HL-60/S4 (cell line): Measurements from ENCODE around the gene TFF1.

Source experiments
- in situ Hi-C: fragments of 300-500 bp; cut with MboI; formaldehyde crosslinking; loops from 2 replicates; pipeline ENCODE4 v1.14.3; 2022; ENCODE audit warnings: low sequenced_read_pairs

Gene TFF1

DNA sequence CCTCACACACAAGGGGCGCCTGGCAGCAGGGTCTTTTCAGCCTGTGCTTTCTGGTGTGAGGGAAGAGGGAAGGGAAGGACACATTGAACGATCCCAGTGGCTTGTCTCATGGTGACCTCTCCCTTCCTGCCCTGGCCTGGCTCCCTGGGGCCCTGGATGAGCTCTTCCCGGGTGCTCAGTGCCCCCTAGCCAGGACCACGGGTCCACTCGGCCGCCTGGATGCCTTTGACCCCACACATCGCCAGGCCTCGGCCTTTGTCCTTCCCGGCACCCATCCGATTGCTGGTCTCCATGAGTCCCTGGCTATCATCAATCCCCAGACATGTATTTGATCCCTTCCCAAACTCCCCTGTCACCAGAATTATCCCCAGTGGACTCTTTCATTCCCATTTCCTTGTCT, 45.1 kb downstream of the TFF1 start:
- in situ Hi-C loops, result loop anchor here (10.0 kb wide), 1 partner anchor 54 kb away; no protein-coding TSS in a partner anchor

DNA sequence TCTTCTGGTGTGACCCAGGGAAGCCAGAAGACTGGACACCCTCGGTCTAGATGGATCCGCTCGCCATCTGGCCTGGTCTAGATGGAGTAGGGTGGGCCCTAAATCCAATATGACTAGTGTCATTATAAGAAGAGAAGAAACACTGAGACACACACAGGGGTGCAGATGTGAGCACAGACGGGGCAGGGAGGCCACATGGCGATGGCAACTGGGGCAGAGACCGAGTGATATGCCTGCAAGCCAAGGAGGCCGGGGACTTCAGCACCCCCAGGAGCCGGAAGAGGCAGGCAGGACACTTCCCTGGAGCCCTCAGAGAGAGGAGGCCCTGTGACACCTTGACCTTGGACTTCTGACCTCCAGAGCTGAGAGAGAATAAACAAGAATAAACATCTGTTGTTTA, 45.5 kb downstream of the TFF1 start:
- in situ Hi-C loops, result loop anchor here (10.0 kb wide), 1 partner anchor 54 kb away; no protein-coding TSS in a partner anchor

DNA sequence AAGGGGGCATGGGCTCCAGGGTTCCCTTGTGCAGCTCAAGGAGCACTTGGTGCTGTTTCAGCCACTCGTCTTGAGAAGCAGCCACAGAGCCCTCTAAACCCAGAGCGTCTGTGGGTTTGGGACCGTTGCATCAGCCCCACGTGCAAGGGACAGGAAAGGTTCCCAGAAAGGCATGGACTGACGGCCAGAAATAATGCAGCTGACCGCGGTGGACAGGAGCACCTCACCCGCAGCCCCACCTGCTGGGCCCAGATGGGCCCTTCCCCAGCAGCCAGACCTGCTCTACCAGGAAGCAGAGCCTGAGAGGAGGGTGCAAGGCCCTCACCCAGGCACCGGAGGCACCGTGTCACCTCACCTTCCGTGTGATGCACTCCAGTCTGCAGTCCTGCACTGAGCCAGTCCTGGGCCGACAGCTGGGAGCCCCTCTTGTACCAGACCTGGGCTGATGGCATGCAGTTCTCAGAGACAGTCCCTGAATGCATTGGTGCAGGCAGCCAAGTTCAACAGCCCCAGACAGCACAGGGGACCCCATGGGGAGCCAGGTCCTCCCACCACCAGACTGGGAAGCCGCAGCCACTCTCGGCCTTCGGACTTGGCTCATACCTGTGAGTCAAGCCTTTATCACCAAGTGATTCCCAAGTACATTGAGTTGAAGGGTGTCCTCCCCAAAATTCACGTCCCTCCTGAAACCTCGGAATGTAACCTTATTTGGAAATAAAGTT, 46.3 kb downstream of the TFF1 start:
- in situ Hi-C loops, result loop anchor here (10.0 kb wide), 1 partner anchor 55 kb away; no protein-coding TSS in a partner anchor

DNA sequence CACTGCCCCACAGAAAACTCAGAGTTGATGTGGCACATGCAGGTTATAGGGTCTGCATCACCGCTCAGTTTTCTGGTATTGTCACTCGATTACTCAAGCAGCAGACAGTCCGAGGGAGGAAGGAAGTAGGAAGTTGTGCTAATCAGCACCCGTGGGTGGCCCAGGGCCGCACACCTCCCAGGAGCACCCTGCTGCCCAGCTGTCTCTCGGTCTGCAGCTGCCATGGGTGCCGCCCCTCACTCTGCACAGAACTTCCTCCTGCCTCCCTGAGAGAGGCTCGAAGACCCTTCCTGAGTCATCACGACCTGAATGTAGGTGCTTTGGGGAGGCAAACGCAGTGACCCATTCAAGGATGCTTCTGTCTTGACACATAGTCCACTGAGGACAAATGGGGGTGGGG, 47.0 kb downstream of the TFF1 start:
- in situ Hi-C loops, result no loop called here

DNA sequence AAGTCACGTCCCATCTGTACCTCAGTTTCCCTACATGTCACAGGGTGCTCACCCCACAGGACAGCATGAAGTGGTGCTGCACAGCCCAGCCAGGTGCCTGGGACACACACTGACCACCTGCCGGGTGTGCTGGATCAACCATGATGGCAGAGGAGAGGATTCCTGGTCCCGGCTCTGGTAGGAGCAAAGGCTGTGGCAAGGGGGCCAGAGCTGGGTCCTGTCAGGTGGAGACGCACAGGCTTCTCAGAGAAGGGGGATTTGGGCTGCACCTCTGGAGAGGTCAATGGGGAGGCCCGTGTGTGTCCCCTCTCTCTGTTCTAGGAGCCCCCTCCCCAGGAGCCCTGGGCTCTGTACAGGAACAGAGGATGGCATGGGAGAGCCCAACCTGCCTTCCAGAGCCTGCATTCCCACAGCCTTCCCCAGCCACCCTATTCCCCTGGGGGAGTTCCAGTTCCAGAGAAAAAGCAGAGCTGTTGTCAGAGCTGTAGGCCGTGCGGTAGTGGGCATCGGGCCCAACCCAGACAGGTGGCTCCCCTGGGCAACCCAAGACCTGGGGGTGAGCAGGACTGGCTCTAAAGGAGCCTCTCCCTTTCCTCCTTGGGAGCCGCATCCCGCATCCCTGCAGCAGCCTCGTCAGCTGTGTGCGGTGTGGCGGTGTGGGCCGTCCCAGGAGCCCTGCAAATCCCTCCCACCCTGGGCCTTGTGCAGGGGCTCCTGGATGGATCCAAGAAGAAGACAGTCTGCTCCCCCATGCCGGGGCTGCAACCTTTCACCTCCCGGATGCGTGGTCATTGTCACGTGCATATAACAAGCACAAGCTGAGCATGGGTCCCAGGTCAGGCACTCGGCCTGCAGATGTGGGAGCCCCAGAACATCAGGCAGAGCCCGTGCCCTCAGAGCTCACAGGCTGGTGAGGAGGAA, 48.2 kb downstream of the TFF1 start:
- in situ Hi-C loops, result no loop called here

DNA sequence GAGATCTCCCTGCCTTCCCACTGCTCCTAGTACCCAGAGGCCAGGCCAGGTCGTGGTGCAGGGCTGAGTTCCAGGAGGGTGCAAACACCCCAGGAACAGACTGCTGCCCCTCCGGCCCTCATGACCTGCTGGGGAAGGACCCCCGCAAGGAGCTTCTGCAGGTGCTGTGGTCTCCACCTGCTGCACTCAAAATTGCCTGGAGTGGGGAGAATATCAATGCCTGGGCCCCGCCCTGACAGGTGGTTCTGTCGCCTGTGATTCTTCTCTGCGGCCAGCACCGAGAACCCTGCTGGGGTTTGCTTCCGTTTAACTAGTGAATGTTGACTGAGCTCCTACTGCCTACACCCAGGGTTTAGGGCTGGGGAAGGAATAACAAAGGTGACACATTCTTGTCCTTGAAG, 49.0 kb downstream of the TFF1 start:
- in situ Hi-C loops, result no loop called here

DNA sequence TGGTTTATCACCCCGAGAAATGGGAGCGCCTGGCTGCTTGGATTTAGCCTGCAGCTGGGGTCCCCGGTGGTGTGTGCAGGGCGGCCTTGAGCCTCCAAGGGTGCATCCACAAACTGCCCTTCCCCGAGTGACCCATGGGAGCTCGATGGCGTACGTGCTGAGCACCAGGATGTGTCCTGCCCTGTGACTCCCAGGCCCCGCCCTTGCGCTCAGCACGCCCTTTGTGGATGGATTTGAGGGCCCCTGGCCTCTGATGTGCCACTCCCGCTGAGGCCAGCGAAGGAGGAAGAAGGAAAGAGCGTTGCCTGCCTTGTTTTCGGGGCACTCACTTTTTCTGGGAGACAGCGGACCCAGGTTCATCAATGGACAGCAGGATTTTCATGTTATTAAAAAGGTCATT, 49.4 kb downstream of the TFF1 start:
- in situ Hi-C loops, result no loop called here

DNA sequence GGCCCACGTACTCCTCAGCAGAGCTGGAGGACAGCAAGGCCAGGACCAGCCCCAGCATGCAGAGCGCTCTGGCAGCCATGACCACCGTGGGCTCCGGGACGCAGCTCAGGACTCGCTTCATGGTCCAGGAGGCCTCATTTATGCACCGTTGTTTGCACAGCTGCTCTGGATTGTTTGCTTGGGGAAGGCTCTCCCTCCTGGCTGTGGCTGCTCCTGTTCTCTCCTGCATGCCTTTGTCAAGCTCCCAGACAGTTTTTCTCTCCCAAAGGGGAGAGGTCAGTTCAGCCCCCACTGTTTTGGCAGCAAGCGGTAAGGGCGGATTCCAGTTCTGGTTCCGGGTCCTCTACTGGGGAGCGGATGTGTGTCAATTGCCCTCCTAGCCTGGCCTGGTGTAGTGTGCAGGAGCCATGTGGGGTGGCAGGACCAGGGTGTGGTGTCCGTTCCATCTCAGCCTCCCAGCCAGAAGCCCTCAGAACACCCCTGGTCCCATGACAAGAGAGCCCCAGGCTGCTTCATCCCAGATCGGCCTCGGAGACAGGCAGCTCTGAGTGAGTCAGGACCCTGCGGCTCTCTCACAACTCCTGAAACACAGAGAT, 50.9 kb downstream of the TFF1 start, which contains the start of gene TFF3:
TSS of gene TFF3 (minus strand) at position 114 of the 596 bp plus-strand sequence. CDS start at position 79, 35 bp downstream.
- in situ Hi-C loops, result no loop called here

DNA sequence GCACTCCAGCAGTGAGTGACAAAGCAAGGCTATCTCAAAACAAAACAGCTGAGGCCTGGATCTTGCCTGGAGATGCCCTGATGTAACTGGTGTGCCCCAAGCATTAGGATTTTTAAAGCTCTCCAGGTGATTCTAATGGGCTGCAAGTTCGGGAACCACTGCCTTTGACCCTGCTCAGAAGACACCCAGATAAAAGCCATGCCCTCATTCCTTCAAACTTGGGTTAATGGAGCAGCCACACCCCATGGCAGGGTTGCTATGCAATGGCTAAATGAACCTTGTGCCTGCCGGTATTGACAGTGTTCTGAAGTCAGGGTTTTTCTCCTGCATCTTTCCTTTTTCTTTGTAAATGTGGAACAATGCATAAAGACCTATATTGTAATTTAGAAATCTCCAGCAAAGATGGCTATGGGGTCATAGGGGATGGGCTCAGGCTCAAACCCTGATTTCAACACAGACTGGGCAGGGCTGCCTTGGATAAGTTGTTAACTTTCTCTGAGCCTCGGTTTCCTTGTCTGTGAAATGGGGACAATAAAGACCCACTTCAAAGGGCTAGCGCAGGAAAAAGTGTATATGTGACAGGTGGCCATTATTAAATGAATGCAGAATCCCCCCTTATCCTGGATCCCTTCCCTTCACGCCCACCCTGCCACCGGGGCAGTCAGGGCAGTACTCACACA, 51.6 kb downstream of the TFF1 start:
- in situ Hi-C loops, result no loop called here

DNA sequence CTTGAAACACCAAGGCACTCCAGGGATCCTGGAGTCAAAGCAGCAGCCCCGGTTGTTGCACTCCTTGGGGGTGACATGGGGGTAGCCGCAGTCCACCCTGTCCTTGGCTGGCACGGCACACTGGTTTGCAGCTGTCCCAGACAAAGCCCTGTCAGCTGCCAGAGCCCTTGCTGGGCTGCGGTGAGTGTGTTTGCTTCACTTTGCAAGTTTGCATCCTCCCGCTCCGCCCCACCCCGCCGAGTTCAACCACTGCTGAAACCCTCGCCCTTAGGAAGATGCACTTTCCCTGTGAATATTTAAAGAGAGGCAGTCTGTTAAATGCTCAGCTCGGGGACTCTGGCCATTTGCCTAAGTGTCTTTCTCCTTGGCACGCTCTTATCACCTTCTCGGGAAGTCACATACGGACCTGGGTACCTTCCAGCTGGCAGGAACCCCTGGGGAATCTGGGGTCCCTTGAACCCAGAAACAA, 52.8 kb downstream of the TFF1 start:
- in situ Hi-C loops, result no loop called here

DNA sequence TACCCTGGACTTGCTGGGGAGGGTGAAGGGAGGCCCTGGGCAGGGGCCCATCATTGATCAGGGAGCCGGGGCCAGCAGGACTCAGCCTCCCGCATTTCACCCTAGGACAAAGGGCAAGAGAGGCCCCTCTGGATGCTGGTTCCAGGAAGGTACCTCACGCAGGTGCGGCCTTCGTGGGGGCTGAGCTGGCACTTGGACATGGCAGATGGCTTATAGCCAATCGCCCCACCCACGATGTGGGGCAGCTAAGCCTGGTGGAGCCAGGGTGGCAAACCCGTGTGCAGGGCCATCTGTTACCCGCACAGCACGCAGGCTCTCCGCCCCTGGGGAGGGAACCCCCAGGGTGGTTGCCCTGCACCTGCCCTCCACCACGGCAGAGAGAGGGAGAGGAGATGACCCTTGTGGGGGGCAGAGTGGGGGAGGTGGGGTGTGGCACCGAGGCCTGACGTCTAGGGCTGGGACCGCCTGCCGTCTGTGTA, 53.7 kb downstream of the TFF1 start:
- in situ Hi-C loops, result no loop called here
